CD4-positive, alpha-beta T cell (primary cell): ENCODE data around the gene FAM50A. TPM values are rescaled to one million over a fixed set of nuclear protein-coding genes. Genes with fewer than 3 reads are reported as not detected.

ENCODE experiments used
- ATAC-seq: fragments of 200-7000 bp; cut with Tn5 transposase; one replicate; pipeline ENCODE4 v1.10.0; 2022; ENCODE audit warnings: mild to moderate bottlenecking; ENCODE audit not compliant: poor library complexity
- CTCF ChIA-PET: fragments of 350-600 bp; sonication (Branson Sonifier 250); formaldehyde crosslinking; loops from one replicate; lab custom pipeline; 2021; ENCODE audit warnings: antibody characterized with exemption, inconsistent platforms; lab: Charles Lee
- POLR2A ChIA-PET: fragments of 350-600 bp; sonication (Branson Sonifier 250); formaldehyde crosslinking; loops from one replicate; lab custom pipeline; 2021; ENCODE audit warnings: antibody characterized with exemption, inconsistent platforms; lab: Charles Lee
- DNase-seq, 14 experiments: peaks; one replicate each; pipeline ENCODE4 v3.0.0-alpha.2; 2013 to 2020; ENCODE audit warnings: mixed read lengths in 2 of 14
- H3K27ac ChIP-seq, 2 donors: one replicate each; pipeline versions ENCODE4 v1.5.1 to v1.7.0; 2013; ENCODE audit warnings: low read length in 2 of 2, low read depth in 1 of 2, mild to moderate bottlenecking in 1 of 2
- H3K27me3 ChIP-seq, 2 experiments: 1 replicate in 1 of 2; 2 replicates in 1 of 2; pipeline versions ENCODE4 v1.6.1 to v1.7.0; 2013; ENCODE audit warnings: low read length in 2 of 2, control low read depth in 1 of 2, mild to moderate bottlenecking in 1 of 2, moderate library complexity in 1 of 2; ENCODE audit not compliant: insufficient read depth in 2 of 2, control insufficient read depth in 1 of 2
- H3K36me3 ChIP-seq: one replicate; pipeline ENCODE4 v1.6.1; 2013; ENCODE audit warnings: low read length, control low read depth; ENCODE audit not compliant: insufficient read depth
- H3K4me1 ChIP-seq: one replicate; pipeline ENCODE4 v1.6.1; 2013; ENCODE audit warnings: low read length, control low read depth; ENCODE audit not compliant: insufficient read depth
- H3K4me3 ChIP-seq: one replicate; pipeline ENCODE4 v1.5.1; 2013; ENCODE audit warnings: mild to moderate bottlenecking, low read length, moderate library complexity
- H3K9me3 ChIP-seq, 2 experiments: 1 replicate in 1 of 2; 2 replicates in 1 of 2; pipeline versions ENCODE4 v1.6.1 to v1.7.0; 2013; ENCODE audit warnings: low read length in 2 of 2, mild to moderate bottlenecking in 2 of 2, control low read depth in 1 of 2, moderate library complexity in 1 of 2; ENCODE audit not compliant: control insufficient read depth in 1 of 2, insufficient read depth in 1 of 2
- H3K27ac Mint-ChIP-seq: one replicate; pipeline ENCODE4 v1.8.0; 2020; ENCODE audit warnings: mixed read lengths
- H3K27me3 Mint-ChIP-seq: one replicate; pipeline ENCODE4 v1.8.0; 2021; ENCODE audit warnings: mixed read lengths
- H3K36me3 Mint-ChIP-seq: one replicate; pipeline ENCODE4 v1.8.0; 2021; ENCODE audit warnings: low read depth, mixed read lengths
- H3K4me1 Mint-ChIP-seq: one replicate; pipeline ENCODE4 v1.8.0; 2021; ENCODE audit warnings: low read depth, mixed read lengths
- H3K4me3 Mint-ChIP-seq: one replicate; pipeline ENCODE4 v1.8.0; 2020; ENCODE audit warnings: mild to moderate bottlenecking, mixed read lengths
- H3K9me3 Mint-ChIP-seq: one replicate; pipeline ENCODE4 v1.8.0; 2020; ENCODE audit warnings: mixed read lengths
- CTCF ChIP-seq: fragments of 200-600 bp; IDR thresholded peaks from one replicate; pipeline ENCODE4 v1.8.0; 2022; ENCODE audit warnings: antibody characterized with exemption, mild to moderate bottlenecking
- intact Hi-C, 2 experiments: fragments of 100-400 bp; cut with DNase I in 1 of 2; cut with micrococcal nuclease in 1 of 2; formaldehyde crosslinking; loops; one replicate each; pipeline versions ENCODE4 v1.15.1 to v1.9.0; 2023 to 2025; cut with DNase I, micrococcal nuclease
- total RNA-seq, 174 experiments: library from RNA in 2 of 174; stranded (reverse) in 2 of 174; gene quantifications; one replicate each; pipeline ENCODE4 v1.2.3 and lab custom pipeline; 2021 to 2026

FAM50A gene
- total RNA-seq, 2 experiments from 2014 or later, result 42.3 to 49.4 TPM

DNA sequence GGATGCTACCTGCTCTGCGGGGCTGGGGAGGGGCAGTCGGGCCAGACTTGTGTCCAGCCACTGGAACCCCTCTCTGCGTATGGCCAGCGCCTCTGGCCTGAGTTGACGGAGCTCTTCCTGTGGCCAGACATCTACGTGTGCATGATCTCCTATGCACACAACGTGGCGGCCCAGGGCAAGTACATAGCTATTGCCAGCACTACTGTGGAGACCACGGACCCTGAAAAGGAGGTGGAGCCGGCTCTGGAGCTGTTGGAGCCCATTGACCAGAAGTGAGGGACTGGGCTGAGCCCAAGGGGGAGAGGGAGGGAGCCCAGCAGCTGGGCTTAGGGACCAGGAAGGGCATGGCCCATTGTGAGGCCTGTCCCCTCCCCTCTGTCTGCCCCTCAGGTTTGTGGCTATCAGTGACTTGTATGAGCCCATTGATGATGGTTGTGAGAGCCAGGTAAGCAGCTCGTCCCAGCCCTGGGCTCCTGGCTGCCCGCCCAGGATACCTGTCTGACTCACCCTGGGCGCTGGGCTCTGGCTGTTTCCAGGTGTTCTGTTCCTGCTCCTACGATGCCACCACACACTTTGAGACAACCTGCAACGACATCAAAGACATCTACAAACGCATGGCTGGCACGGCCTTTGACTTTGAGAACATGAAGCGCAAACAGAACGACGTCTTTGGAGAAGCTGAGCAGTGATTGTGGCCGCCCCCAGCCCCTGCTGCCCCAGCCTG lies 1.8 kb upstream of the FAM50A start:
- H3K27ac Mint-ChIP-seq, result peak overlapping the region; percentile 73
- Histone ChIP-seq H3K4me3 (no peak overlapping the region), H3K27me3 (no peaks in the 10 kb centered on the region), H3K4me1 (peaks cover 77% of the 10 kb centered on the region), H3K27ac (peak overlapping the region in 1 of 2 donors; percentile 22), H3K36me3 (peaks cover 30% of the 10 kb centered on the region), H3K9me3 (no peaks in the 10 kb centered on the region)
- no peak for TF ChIP-seq CTCF
- ChIA-PET POLR2A (interaction anchor here (0.6 to 1.8 kb wide), 5 partner anchors 13 to 62 kb away, joined by 3 to 10 read pairs (median 6); partner anchors contain the start of genes ATP6AP1, PLXNA3 and RPL10), CTCF (no interaction called here)
- DNase-seq (no peak), ATAC-seq (no peak)
- H3K4me3 Mint-ChIP-seq, result peak overlapping the region; percentile 58
- intact Hi-C loops, result no loop called here
- no peaks in the 10 kb centered on the region for H3K9me3 Mint-ChIP-seq
- no peaks in the 10 kb centered on the region for H3K27me3 Mint-ChIP-seq
- peaks cover 22% of the 10 kb centered on the region for H3K36me3 Mint-ChIP-seq
- H3K4me1 Mint-ChIP-seq, result peaks cover 8% of the 10 kb centered on the region

- Histone ChIP-seq H3K27me3 (no peaks in the 10 kb centered on the region), H3K9me3 (no peaks in the 10 kb centered on the region), H3K27ac (peak overlapping the region; percentile 69), H3K4me1 (peaks cover 68% of the 10 kb centered on the region), H3K4me3 (peak overlapping the region; percentile 44), H3K36me3 (peaks cover 35% of the 10 kb centered on the region)
- DNase-seq, result no peak
- ChIA-PET POLR2A (interaction anchor here (1.1 to 1.9 kb wide), 6 partner anchors 14 to 516 kb away, joined by 3 to 6 read pairs (median 3); partner anchors contain the start of genes ATP6AP1 and RPL10), CTCF (no interaction called here)
- Mint-ChIP-seq H3K9me3 (no peaks in the 10 kb centered on the region), H3K27me3 (no peaks in the 10 kb centered on the region), H3K27ac (peak overlapping the region; percentile 88), H3K36me3 (peaks cover 25% of the 10 kb centered on the region), H3K4me1 (peaks cover 8% of the 10 kb centered on the region), H3K4me3 (peak overlapping the region; percentile 86)
- intact Hi-C loops, result no loop called here
- no peak for TF ChIP-seq CTCF
- peak; percentile 11 for ATAC-seq
Observed at GRCh38 chrX:154443479-154443910, 446 bp upstream of the FAM50A start.

- DNase-seq (no peak), ATAC-seq (no peak)
- ChIA-PET CTCF (no interaction called here), POLR2A (interaction anchor here (1.4 to 1.9 kb wide), 2 partner anchors 35 to 46 kb away, joined by 3 to 6 read pairs; partner anchors contain the start of gene RPL10)
- intact Hi-C loops, result no loop called here
- no peak overlapping the region for H3K27ac ChIP-seq
- peaks cover 37% of the 10 kb centered on the region for H3K36me3 ChIP-seq
- no peaks in the 10 kb centered on the region for H3K27me3 ChIP-seq
- Mint-ChIP-seq H3K9me3 (no peaks in the 10 kb centered on the region), H3K27me3 (no peaks in the 10 kb centered on the region), H3K4me1 (peaks cover 8% of the 10 kb centered on the region), H3K4me3 (peak overlapping the region; percentile 51), H3K36me3 (peaks cover 27% of the 10 kb centered on the region), H3K27ac (peak overlapping the region; percentile 58)
- peaks cover 59% of the 10 kb centered on the region for H3K4me1 ChIP-seq
- H3K4me3 ChIP-seq, result peak overlapping the region; percentile 52
- no peak for TF ChIP-seq CTCF
- no peaks in the 10 kb centered on the region for H3K9me3 ChIP-seq
Observed at GRCh38 chrX:154444755-154445246, 860 bp downstream of the FAM50A start.
